Astrocyte (in vitro differentiated cells and primary cell): Measurements from ENCODE around the gene SEC61B.

Source experiments
- CTCF ChIP-seq: IDR thresholded peaks from 2 replicates; pipeline ENCODE4 v1.5.1; 2011; ENCODE audit warnings: low read depth, mild to moderate bottlenecking, inconsistent platforms, low read length, moderate library complexity; ENCODE audit not compliant: insufficient read depth
- EZH2 ChIP-seq: IDR thresholded peaks from 2 replicates; pipeline ENCODE4 v1.6.1; 2012; ENCODE audit warnings: mild to moderate bottlenecking, low read length, inconsistent platforms; ENCODE audit not compliant: insufficient read depth

- no peak for TF ChIP-seq CTCF
- TF ChIP-seq EZH2: no peak
These were observed 31.3 kb upstream of the SEC61B start for GRCh38 chr9:99190597-99191283.
